Mucosa of descending colon (tissue), 3 donors: ENCODE data around the gene ZNF423. TPM values are rescaled to one million over a fixed set of nuclear protein-coding genes. Genes with fewer than 3 reads are reported as not detected.

ENCODE experiments used
- ATAC-seq: fragments of 200-7000 bp; cut with Tn5 transposase; one replicate; pipeline ENCODE4 v1.9.1; 2020; ENCODE audit warnings: mild to moderate bottlenecking, moderate library complexity
- DNase-seq, 3 donors: peaks; one replicate each; pipeline ENCODE4 v3.0.0-alpha.2; 2020
- H3K36me3 ChIP-seq: fragments of 200-600 bp; one replicate; pipeline ENCODE4 v1.8.0; 2021; ENCODE audit warnings: low read depth, mild to moderate bottlenecking
- H3K4me1 ChIP-seq: fragments of 200-600 bp; one replicate; pipeline ENCODE4 v1.8.0; 2021; ENCODE audit warnings: low read depth, mild to moderate bottlenecking
- H3K4me3 ChIP-seq: fragments of 200-600 bp; one replicate; pipeline ENCODE4 v1.8.0; 2021; ENCODE audit warnings: mild to moderate bottlenecking
- H3K9me3 ChIP-seq: fragments of 200-600 bp; one replicate; pipeline ENCODE4 v1.8.0; 2021; ENCODE audit warnings: mild to moderate bottlenecking
- CTCF ChIP-seq: fragments of 200-600 bp; IDR thresholded peaks from one replicate; pipeline ENCODE4 v1.8.0; 2022; ENCODE audit warnings: antibody characterized with exemption, mild to moderate bottlenecking
- intact Hi-C, 2 donors: fragments of 100-400 bp; cut with DNase I in 1 of 2; cut with micrococcal nuclease in 1 of 2; formaldehyde crosslinking; loops; one replicate each; pipeline versions ENCODE4 v1.11.0 to v1.11.1; 2022; cut with DNase I, micrococcal nuclease
- total RNA-seq, 3 donors: library from RNA; stranded (reverse); fragmentation: NEBNext Ultra II Directional in 2 of 3; extraction: Animal tissue kit (Norgen Biotek cat#: 25700) in 2 of 3; gene quantifications; one replicate each; pipeline versions ENCODE4 v1.2.1 to v1.2.4, GENCODE V29; 2021 to 2023
- donor health status: DM: no; HTN: no; CAD: no; lungs with moderate emphysema.
- donor health status: DM: no; HTN: no; CAD: no.
- donor health status: DM: no; HTN: yes; CAD: no.

ZNF423 gene
- total RNA-seq, 3 donors from 2014 or later, result 6.7 to 11.6 (median 11.0) TPM

GRCh38 chr16:49620158-49620868 is 235.6 kb downstream of the ZNF423 start:
- H3K9me3 ChIP-seq, result no peaks in the 10 kb centered on the region
- intact Hi-C loops, result no loop called here
- no peaks in the 10 kb centered on the region for H3K36me3 ChIP-seq
- H3K4me3 ChIP-seq, result no peak overlapping the region
- H3K4me1 ChIP-seq, result no peaks in the 10 kb centered on the region
- peak; percentile 15 for ATAC-seq
- TF ChIP-seq CTCF, result no peak
- peak; percentile 27 to 67 (median 47) for DNase-seq

- Histone ChIP-seq H3K4me3 (no peak overlapping the region), H3K9me3 (no peaks in the 10 kb centered on the region), H3K4me1 (no peaks in the 10 kb centered on the region), H3K36me3 (no peaks in the 10 kb centered on the region)
- intact Hi-C loops, result no loop called here
- no peak for TF ChIP-seq CTCF
- DNase-seq (no peak), ATAC-seq (no peak)
Measured at GRCh38 chr16:49619811-49620157, 236.1 kb downstream of the ZNF423 start.

GRCh38 chr16:49618955-49619354 is 237.0 kb downstream of the ZNF423 start:
- Histone ChIP-seq H3K4me1 (no peaks in the 10 kb centered on the region), H3K9me3 (no peaks in the 10 kb centered on the region), H3K4me3 (no peak overlapping the region), H3K36me3 (no peaks in the 10 kb centered on the region)
- intact Hi-C loops, result no loop called here
- DNase-seq, result no peak
- ATAC-seq, result no peak
- TF ChIP-seq CTCF, result no peak

GRCh38 chr16:49617710-49618330 is 238.1 kb downstream of the ZNF423 start:
- no peaks in the 10 kb centered on the region for H3K4me1 ChIP-seq
- intact Hi-C loops, result no loop called here
- TF ChIP-seq CTCF, result no peak
- H3K36me3 ChIP-seq, result no peaks in the 10 kb centered on the region
- H3K4me3 ChIP-seq, result no peak overlapping the region
- ATAC-seq (no peak), DNase-seq (no peak)
- H3K9me3 ChIP-seq, result no peaks in the 10 kb centered on the region

GRCh38 chr16:49617016-49617629 is 238.8 kb downstream of the ZNF423 start:
- intact Hi-C loops, result no loop called here
- no peak overlapping the region for H3K4me3 ChIP-seq
- no peaks in the 10 kb centered on the region for H3K36me3 ChIP-seq
- no peaks in the 10 kb centered on the region for H3K9me3 ChIP-seq
- no peak for DNase-seq
- TF ChIP-seq CTCF, result no peak
- no peaks in the 10 kb centered on the region for H3K4me1 ChIP-seq
- ATAC-seq, result no peak
